Upper lobe of left lung (tissue), 6 donors: ENCODE measurements around the gene SDS. TPM values are rescaled to one million over a fixed set of nuclear protein-coding genes. Genes with fewer than 3 reads are reported as not detected.
A peak's percentile ranks its signal among the peaks of the same experiment; 100 is the strongest.

Experiments
- ATAC-seq, 2 donors: fragments of 200-7000 bp; cut with Tn5 transposase; one replicate each; pipeline ENCODE4 v1.9.1; 2022; ENCODE audit warnings: mild to moderate bottlenecking in 2 of 2, moderate library complexity in 2 of 2; ENCODE audit not compliant: low FRiP score in 2 of 2
- DNase-seq, 2 donors: peaks; one replicate each; pipeline ENCODE4 v3.0.0-alpha.2; 2019 to 2020
- H3K27ac ChIP-seq, 4 donors: fragments of 200-600 bp; sonication (generic); one replicate each; pipeline ENCODE4 v1.5.1; 2016 to 2019
- H3K27me3 ChIP-seq, 4 donors: fragments of 200-600 bp; sonication (generic); one replicate each; pipeline ENCODE4 v1.5.1; 2017 to 2019
- H3K36me3 ChIP-seq, 4 donors: fragments of 200-600 bp; sonication (generic); one replicate each; pipeline ENCODE4 v1.5.1; 2016 to 2019
- H3K4me1 ChIP-seq, 4 donors: fragments of 200-600 bp; sonication (generic); one replicate each; pipeline ENCODE4 v1.5.1; 2018 to 2019
- H3K4me3 ChIP-seq, 4 donors: fragments of 200-600 bp; sonication (generic); one replicate each; pipeline ENCODE4 v1.5.1; 2017 to 2019; ENCODE audit warnings: mild to moderate bottlenecking in 2 of 4, moderate library complexity in 1 of 4
- H3K9me3 ChIP-seq, 4 donors: fragments of 200-600 bp; sonication (generic); one replicate each; pipeline ENCODE4 v1.5.1; 2018 to 2019
- EP300 ChIP-seq, 4 donors: sonication (generic); formaldehyde crosslinking; IDR thresholded peaks; one replicate each; pipeline ENCODE4 v1.5.1; 2017; ENCODE audit warnings: antibody characterized with exemption in 4 of 4, control low read depth in 2 of 4
- POLR2A ChIP-seq, 4 donors: fragments of 450-650 bp; IDR thresholded peaks; one replicate each; pipeline ENCODE4 v1.5.1; 2016 to 2017; ENCODE audit warnings: antibody characterized with exemption in 4 of 4, mild to moderate bottlenecking in 2 of 4
- POLR2AphosphoS5 ChIP-seq, 2 donors: sonication (generic); formaldehyde crosslinking; IDR thresholded peaks; one replicate each; pipeline ENCODE4 v1.5.1; 2017; ENCODE audit warnings: antibody characterized with exemption in 2 of 2
- WGBS, 2 donors: methylation state at CpG; one replicate each; pipeline ENCODE4 v1.1.5; 2017 to 2018; 5-methylcytosine and 5-hydroxymethylcytosine counted together
- total RNA-seq, 6 donors: library from RNA; depleted of rRNA in 4 of 6; stranded (reverse); fragments of >200 nt in 4 of 6; gene quantifications; one replicate each; pipeline versions ENCODE4 v1.1.0 to v1.2.1, GENCODE V29; 2016 to 2021
- TF ChIP-seq, protein P1 (sequence below), 6 experiments: fragments of 450-650 bp in 4 of 6; fragments of 200-600 bp in 2 of 6; sonication (generic) in 2 of 6; IDR thresholded peaks; one replicate each; pipeline ENCODE4 v1.5.1; 2016 to 2019; ENCODE audit warnings: antibody characterized with exemption in 6 of 6
- donor health status: DM: no; HTN: no; CAD: no; lungs with moderate emphysema.
- donor health status: DM: no; HTN: yes; CAD: no; lungs with severe emphysema.

SDS gene
- total RNA-seq, 6 donors from 2014 or later = 1.00 to 4.0 (median 2.4) TPM

DNA sequence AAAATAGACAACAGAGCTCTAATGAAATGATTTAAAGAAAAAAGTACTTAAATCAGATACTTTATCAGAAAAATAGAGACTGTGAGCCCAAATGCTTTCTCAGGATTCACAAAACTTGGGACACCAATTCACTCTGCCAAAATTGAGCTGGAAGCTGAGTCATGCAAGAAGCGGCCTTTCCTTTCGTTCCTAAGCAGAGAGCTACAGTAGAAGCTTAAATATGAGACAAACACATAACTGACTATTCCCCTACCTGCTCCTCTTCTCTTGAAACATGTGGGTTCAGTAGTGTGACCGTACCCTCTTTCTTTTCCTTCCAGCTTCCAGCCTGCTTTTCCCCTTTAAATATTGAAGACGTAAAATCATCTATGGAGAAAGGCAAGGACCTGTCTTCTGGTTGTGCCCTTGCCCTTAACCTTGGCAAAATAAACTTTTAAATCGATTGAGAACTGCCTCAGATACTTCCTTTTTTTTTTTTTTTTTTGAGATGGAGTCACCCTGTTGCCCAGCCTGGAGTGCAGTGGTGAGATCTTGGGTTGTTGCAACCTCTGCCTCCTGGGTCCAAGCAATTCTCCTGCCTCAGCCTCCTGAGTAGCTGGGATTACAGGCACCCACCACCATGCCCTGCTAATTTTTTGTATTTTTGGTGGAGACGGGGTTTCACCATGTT is 4.4 kb upstream of the SDS start:
- TF ChIP-seq EP300 (IDR thresholded peaks at IDR 0.05) (no peak), POLR2A (IDR thresholded peaks at IDR 0.05) (no peak), POLR2AphosphoS5 (IDR thresholded peaks at IDR 0.05) (no peak)
- TF ChIP-seq, protein P1, sequence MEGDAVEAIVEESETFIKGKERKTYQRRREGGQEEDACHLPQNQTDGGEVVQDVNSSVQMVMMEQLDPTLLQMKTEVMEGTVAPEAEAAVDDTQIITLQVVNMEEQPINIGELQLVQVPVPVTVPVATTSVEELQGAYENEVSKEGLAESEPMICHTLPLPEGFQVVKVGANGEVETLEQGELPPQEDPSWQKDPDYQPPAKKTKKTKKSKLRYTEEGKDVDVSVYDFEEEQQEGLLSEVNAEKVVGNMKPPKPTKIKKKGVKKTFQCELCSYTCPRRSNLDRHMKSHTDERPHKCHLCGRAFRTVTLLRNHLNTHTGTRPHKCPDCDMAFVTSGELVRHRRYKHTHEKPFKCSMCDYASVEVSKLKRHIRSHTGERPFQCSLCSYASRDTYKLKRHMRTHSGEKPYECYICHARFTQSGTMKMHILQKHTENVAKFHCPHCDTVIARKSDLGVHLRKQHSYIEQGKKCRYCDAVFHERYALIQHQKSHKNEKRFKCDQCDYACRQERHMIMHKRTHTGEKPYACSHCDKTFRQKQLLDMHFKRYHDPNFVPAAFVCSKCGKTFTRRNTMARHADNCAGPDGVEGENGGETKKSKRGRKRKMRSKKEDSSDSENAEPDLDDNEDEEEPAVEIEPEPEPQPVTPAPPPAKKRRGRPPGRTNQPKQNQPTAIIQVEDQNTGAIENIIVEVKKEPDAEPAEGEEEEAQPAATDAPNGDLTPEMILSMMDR (IDR thresholded peaks at IDR 0.05) = no peak
- Histone ChIP-seq H3K27me3 (no peaks in the 10 kb centered on the region), H3K36me3 (no peaks in the 10 kb centered on the region), H3K9me3 (no peaks in the 10 kb centered on the region), H3K4me1 (peaks cover 0 to 8% (median 4%) of the 10 kb centered on the region in 4 donors), H3K27ac (no peak overlapping the region), H3K4me3 (no peak overlapping the region)
- 63 to 68% methylated on average over 6 of the region's 6 CpGs for WGBS, 2 donors
- ATAC-seq (no peak), DNase-seq (no peak)

DNA sequence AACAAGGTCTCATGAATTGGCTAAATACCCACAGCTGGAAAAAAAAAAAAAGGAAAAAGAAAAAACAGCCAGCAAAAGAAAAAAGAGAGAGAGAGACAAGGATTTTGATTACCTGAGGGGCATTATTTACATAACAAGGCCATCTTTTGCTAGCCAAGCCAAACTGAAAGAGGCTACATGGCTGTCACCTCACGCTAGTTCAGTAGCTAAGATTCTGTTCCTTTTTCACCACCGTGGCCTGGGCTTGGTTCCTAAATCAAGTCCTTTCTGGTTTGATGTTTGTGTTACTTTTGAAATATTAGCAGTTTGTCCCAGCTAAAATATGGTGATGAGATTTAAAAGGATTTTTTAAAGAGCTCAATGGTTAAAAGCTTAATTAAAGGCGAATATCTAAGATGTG is 2.0 kb upstream of the SDS start:
- WGBS, 2 donors = 71 to 82% methylated on average over 3 of the region's 3 CpGs
- H3K4me1 ChIP-seq = peaks cover 0 to 8% (median 4%) of the 10 kb centered on the region in 4 donors
- no peak for TF ChIP-seq POLR2AphosphoS5 (IDR thresholded peaks at IDR 0.05)
- TF ChIP-seq EP300 (IDR thresholded peaks at IDR 0.05) = no peak
- no peak for TF ChIP-seq POLR2A (IDR thresholded peaks at IDR 0.05)
- TF ChIP-seq, protein P1 (IDR thresholded peaks at IDR 0.05) = no peak
- H3K4me3 ChIP-seq = no peak overlapping the region
- DNase-seq (peak in 1 of 2 donors; percentile 37), ATAC-seq (no peak)
- no peak overlapping the region for H3K27ac ChIP-seq
- no peaks in the 10 kb centered on the region for H3K36me3 ChIP-seq
- H3K9me3 ChIP-seq = no peaks in the 10 kb centered on the region
- no peaks in the 10 kb centered on the region for H3K27me3 ChIP-seq

DNA sequence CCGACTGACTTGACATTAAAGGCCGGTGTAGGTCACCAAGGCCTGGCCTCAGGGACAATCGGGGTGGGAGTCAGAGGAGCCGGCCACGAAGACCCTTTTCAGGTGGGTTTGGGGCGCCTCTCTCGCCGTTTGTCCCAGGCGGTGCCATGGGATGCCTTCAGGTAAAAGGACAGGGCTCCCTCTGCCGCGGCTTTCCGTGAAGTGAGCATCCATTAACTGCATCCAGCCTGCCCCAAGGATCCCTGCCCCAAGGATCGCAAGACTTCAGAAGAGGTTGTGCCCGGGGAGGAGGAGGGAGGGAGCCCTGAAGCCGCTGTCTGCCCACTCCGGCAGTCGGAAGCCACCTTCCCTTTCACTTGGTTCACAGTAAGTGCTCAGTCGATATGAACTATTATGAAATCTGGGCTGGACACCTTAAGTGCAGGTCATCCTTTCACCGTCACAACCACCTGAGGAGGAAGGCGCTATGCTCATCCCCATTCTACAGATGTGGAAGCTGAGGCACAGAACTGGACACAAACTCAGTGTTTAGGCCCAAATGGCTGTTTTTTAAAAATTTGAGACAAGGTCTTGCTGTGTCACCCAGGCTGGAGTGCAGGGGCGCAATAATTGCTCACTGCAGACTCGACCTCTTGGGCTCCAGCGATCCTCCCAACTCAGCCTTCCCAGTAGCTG is 964 bp downstream of the SDS start:
- Histone ChIP-seq H3K36me3 (no peaks in the 10 kb centered on the region), H3K27me3 (no peaks in the 10 kb centered on the region), H3K27ac (no peak overlapping the region), H3K4me1 (peaks cover 0 to 8% (median 4%) of the 10 kb centered on the region in 4 donors), H3K4me3 (no peak overlapping the region), H3K9me3 (no peaks in the 10 kb centered on the region)
- no peak for DNase-seq
- WGBS, 2 donors = 92 to 93% methylated on average over 10 to 23 of the region's 23 CpGs
- ATAC-seq = no peak
- no peak for TF ChIP-seq EP300 (IDR thresholded peaks at IDR 0.05)
- no peak for TF ChIP-seq POLR2AphosphoS5 (IDR thresholded peaks at IDR 0.05)
- TF ChIP-seq, protein P1 (IDR thresholded peaks at IDR 0.05) = no peak
- TF ChIP-seq POLR2A (IDR thresholded peaks at IDR 0.05) = no peak

DNA sequence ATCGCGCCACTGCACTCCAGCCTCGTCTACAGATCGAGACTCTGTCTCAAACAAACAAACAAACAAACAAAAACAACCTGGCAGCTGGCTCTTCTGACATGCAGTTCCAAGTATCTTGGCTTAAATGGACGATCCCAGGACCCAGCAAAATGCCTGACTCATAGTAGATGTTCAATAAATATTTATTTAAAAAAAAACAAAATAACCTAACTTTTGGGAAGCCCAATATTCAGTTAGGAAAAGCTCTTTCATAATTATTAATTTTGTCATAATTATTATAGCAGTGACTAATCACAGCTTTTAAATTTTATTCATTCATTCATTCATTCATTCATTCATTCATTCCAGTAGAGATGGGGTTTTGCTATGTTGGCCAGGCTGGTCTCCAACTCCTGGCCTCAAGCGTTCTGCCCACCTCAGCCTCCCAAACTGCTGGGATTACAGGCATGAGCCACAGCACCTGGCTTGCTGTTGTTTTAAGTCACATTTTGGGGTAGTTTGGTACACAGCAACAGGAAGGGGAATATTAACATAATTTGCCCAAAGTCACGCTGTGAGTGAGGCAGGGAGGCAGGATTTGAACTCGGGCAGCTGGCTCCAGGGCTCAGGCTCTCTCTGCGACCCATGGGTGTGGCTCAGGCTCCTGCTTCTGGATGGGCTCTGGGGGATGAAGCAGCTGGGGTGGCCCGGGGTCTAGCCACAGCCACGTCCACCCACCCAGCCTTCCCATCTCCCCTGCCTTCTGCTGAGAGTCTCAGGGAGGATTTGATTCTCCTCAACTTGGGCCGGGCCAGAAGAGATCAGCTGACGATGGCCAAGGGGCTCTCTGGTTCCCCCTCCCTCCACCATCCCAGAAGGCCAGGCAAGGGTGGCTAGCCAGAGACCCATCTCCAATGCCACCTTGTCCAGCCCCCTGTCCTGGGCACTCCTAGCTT is 2.4 kb downstream of the SDS start:
- peaks cover 0 to 8% (median 4%) of the 10 kb centered on the region in 4 donors for H3K4me1 ChIP-seq
- TF ChIP-seq POLR2A (IDR thresholded peaks at IDR 0.05) (no peak), EP300 (IDR thresholded peaks at IDR 0.05) (no peak), POLR2AphosphoS5 (IDR thresholded peaks at IDR 0.05) (no peak)
- TF ChIP-seq, protein P1 (IDR thresholded peaks at IDR 0.05) = no peak
- no peaks in the 10 kb centered on the region for H3K27me3 ChIP-seq
- DNase-seq = no peak
- no peak overlapping the region for H3K4me3 ChIP-seq
- WGBS, 2 donors = 70 to 71% methylated on average over 6 to 13 of the region's 13 CpGs
- ATAC-seq = no peak
- no peaks in the 10 kb centered on the region for H3K36me3 ChIP-seq
- H3K9me3 ChIP-seq = no peaks in the 10 kb centered on the region
- no peak overlapping the region for H3K27ac ChIP-seq
